HG03432 (cell line): ENCODE data around the gene PRXL2A.

Source experiments
- ATAC-seq: cut with Tn5 transposase; IDR thresholded peaks from one replicate; pipeline ENCODE4 v1.9.1; 2021; ENCODE audit warnings: mild to moderate bottlenecking, moderate library complexity; ENCODE audit not compliant: unreplicated experiment

Gene PRXL2A

DNA sequence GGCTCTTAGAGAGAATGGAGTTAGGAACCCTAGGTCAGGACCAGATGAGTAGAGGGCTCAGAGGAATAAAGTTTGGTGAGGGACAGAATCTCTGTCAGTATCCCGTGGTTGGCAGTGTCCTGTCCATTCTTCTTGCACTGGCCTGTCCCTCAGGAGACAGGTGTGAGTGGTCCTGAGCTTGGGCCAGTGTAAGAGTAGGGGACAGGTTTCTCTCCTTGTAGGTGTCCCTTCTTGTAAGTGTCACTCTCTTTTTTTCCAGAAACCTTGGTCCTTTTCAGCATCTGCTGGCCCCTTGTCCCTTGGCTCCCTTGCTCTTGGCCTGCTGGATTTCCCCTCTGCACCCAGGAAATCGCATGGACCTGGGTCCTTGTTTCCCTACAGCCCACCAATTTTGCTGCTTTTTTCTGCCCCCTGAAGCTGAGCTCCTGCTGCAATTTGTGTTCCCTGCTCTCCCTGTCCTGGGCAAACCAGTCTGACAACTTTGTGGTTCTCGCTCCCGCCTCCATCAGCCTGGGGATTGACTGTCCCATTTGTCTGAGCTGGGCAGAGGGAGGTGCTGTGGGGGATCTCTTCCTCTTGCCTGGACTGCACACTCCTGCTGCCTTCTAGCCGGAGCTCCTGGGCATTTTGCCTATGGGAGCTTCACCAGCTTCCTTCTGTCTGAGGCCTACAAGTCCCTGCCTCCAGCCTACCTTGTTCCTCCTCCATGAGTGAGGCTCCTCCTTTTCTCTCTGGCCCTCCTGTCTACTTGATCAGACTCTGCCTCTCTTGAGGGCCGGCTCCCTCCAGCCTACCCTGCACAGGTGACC is 52.3 kb downstream of the PRXL2A start:
- ATAC-seq: no peak

DNA sequence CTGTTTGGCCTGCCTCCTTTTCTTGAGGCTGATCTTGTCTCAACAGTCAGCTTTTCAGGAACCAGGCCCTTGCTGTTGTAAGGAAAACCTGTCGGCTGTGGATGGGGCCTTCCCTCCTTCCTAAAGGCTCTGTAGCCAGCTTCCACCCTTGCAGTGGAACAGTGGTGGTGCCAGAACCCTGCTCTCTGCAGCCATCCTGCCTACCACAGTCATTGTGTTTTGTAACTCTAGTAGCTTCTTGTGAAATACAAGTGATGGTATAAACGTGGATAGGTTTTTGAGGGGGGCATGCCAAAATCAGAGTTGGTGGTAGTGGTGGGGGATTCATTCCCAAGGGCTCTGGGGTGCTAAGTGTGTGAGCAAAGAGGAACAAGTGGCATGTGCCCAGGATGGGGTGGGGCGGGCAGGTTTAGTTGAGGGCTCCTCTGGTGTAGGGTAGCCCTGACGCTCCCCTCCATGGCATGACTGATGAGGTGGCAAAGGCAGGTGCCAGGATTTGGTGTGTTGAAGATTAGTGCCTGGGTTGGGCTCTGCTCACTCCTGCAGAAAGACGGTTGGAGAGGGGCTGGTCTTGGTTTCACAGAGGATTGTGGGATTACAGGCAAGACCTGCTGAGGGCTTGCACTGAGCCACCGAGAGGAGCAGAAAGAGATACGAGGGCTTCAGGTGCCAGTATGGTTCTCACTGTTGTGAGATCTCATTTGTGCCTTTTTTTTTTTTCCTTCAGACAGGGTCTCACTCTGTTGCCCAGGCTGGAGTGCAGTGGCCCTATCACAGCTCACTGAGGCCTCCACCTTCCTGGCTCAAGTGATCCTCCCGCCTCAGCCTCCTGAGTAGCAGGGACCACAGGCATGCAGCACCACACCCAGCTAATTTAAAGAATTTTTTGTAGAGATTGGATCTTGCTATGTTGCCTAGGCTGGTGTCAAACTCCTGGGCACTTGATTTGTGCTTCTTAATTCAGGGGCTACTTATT is 53.1 kb downstream of the PRXL2A start:
- no peak for ATAC-seq

- ATAC-seq: no peak
Observed at GRCh38 chr10:80462299-80462980, 54.1 kb downstream of the PRXL2A start.

GRCh38 chr10:80462981-80463741 is 54.8 kb downstream of the PRXL2A start:
- ATAC-seq: peak; percentile 36

GRCh38 chr10:80463868-80464267 is 55.5 kb downstream of the PRXL2A start:
- no peak for ATAC-seq

DNA sequence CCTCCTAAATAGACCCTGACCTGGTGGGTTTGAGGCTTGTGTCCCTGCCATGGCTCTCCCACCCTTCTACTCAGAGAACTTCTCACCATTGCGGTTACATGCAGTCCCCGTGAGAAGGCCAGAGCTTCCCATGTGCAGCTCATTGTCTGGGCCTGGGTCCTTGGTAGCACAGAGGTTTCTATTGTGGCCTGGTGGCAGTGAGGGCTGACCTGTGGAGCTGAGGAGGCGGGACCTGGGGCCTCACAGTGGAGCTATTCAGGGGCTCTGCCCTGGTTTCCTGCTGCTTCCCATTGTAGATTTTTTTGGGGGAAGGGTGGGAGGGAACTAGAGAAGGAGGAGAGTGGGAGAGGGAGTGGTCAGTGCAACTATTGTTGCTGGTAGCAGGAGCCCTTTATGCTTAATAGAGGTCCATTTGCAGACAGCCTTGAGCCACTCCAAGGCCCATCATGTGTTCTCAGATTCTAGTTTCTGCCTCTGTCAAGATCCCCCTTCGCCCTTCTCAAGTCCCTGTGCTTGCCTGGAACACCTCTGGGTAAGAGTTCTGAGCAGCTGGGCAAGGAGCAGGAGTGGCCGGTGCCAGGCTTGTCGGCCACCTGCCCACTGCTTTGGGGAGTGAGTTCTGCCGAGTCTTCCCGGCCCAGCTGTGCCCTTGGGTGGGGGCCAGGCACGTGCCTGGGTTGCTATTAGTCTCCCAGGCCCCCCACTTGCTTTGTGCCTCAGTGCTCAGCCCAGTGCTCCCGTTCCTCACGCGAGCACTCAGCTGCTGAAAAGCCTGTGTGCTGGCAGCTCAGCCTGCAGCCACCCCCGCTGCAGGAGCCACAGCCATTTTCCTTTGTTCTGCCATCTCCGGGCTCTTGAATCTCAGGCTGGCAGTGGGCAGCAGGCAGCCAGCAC is 56.5 kb downstream of the PRXL2A start:
- ATAC-seq: no peak

DNA sequence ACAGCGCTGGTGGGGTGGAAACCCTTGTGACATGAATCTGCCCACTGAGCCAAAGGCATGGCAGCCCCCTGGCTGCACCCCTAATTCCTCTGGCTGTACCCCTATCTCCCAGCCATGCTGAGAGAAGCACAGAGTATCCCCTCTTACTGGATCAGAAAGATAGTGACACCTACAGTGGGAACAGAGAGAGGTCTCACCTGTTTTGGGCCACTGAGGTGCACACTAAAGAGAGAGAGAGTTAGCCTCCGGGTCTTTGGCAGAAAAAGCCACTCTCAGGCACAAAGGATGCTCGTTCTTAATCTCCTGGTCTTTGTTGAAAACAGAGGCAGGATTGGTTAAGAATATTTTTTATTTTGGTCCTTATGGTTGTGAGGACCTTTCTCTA is 57.1 kb downstream of the PRXL2A start:
- no peak for ATAC-seq

GRCh38 chr10:80465839-80466590 is 57.7 kb downstream of the PRXL2A start:
- peak; percentile 26 for ATAC-seq

DNA sequence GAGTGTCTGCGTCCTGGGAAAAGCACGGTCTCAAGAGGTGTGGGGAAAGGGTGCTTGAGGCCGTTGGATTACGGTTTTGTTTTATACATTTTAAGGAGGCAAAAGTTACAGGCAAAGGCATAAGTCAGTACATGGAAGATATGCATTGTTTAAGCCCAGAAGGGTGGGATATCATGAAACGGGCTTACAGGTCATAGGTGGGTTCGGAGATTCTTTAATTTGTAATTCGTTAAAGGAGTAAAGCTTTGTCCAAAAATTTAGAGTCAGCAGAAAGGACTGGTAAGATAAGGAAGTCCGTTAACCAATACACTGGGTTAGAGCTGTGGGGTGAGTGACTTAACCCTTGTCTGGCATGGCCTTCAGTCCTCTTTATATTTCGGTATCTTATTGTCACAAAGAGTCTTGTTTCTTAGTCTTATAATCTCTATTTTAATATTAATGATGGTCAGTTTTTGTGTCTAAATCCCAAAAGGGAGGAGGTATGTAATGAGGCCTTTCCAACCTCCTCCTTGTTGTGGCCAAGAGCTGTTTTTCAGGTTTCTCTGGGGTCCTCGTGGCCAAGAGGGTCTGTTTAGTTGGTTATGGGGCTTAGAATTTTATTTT is 58.5 kb downstream of the PRXL2A start:
- no peak for ATAC-seq

GRCh38 chr10:80468002-80468401 is 59.7 kb downstream of the PRXL2A start:
- no peak for ATAC-seq

DNA sequence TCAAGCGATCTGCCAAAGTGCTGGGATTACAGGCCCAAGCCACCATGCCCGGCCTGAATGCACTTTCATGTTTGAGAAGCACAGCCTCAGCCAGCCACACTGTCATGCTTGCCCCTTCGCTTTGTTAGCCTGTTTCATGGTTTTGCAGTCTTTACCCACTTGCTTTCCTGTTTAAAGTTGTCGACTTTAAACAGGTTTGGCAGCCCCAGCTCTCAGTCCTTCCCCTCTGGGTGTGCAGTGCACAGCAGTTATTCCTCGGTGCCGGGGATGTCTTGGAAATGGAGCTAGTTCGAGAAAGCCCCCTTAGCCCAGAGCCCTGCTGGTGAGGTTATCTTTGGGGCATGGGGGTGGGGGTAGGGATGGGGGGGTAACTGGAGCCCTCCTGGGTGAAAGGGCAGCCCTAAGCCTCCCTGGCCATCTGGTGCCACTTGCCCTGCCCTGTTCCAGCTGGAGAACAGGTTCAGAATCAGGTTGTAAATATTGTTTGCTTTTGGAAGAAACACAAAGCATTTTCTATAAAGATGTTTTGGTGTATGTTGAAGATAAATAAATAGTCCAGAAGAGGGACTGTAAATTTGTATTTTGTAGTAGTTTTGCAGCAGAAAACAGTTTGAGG is 60.6 kb downstream of the PRXL2A start:
- ATAC-seq: no peak

DNA sequence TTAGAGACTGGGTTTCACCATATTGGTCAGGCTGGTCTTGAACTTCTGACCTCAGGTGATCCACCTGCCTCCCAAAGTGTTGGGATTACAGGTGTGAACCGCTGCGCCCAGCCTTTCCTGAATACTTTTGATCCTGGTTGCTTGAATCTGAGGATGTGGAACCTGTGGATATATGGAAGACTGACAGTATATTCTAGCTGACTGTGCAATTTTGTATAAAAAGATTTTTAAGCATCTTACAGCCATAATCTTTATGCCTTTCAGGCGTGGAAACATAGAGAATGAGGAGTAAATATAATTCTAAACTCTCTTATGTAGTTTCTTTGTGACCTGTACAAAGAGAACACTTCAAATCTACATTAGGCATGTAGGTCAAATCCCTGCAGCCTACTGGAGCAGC is 61.9 kb downstream of the PRXL2A start:
- ATAC-seq: no peak

- ATAC-seq: no peak
Observed at GRCh38 chr10:80471001-80471400, 62.6 kb downstream of the PRXL2A start.

DNA sequence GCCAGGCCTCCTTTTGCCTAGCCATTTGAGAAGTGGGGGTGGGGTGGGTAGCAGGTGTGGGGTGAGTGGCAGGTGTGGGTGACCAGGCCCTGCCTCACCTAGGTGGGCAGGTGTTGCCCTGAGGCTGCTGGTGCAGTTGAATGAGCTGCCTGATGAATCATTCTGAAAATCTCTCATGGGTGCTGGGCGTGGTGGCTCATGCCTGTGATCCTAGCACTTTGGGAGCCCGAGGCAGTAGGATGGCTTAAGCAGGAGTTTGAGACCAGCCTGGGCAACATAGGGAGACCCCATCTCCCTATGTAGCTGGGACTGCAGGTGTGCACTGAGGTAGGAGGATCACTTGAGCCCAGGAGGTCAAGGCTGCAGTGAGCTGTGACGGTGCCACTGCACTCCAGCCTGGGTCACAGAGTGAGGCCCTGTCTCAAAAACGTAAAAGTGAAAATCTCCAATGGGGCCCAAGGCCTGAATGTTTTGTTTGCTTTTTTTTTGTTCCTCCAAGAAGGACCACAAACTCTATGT is 63.4 kb downstream of the PRXL2A start:
- ATAC-seq: peak; percentile 65

DNA sequence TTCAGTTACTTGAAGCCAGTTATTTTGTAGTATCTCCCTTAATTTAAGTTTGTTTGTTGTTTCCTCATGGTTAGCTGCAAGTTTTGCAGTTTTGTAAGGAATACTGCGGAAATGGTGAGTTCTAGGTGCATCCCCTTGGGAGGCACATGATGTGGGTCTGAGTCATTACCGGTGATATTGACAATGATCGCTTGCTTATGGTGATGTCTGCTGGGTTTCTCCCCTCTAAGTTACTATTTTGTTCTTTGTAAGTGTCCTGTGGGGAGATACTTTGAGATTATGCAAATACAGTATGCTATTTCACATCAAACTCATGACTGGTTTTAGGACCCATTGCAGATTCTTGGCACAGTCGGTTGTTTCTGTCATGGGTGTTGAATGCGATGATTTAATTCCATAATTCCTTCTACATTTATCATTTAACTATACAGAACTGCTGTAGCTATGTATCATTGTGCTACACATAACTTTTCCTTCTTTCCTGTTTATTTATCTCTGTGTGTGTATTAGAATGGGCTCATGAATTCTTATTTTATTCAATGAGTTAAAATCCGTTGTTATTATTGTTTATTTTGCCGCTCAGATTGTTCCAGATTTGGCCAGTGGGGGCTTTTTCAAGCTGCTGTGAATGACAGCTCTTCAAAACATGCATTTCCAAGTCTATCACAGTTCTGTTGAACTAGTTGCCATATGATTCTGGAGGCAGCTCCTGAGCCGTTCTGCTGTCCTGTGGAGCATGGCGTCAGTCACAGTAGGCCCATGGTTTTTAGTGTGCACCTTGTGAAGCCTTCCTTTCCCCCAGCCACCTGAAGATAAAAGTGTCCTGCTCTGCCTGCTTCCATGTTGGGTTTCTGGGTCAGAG is 64.1 kb downstream of the PRXL2A start:
- ATAC-seq: peak; percentile 95

DNA sequence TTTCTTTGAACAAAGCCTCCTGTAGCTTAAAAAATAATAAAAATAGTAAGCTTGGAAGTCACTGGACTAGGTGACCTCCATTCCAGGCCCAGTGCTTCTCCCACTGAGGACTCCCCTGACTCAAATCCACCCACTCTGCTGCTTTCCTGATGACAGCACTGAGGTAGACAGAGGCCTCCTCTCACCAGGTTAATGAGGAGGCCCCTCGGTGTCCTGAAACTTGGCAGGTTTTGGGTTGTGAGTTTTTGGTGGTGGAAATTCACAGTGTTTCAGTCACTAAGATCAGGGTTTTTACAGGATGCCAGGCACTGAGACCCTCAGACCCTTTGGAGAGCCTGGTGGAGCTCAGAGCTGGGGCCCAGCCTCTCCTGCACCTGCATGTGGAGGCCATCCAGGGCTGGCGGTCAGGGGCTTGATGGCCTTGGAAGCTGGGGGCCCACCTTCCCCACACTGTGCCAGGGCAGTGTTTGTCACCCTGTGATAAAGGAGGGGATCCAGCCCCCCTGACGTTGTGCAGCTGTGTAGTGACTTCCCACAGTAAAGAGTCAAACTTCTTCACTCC is 64.8 kb downstream of the PRXL2A start:
- no peak for ATAC-seq
